Suppressor macrophage (primary cell): ENCODE data around the gene SCFD2.

Experiments
- DNase-seq, 4 experiments: peaks; one replicate each; pipeline ENCODE4 v3.0.0-alpha.2; 2020 to 2022

SCFD2 gene

DNA sequence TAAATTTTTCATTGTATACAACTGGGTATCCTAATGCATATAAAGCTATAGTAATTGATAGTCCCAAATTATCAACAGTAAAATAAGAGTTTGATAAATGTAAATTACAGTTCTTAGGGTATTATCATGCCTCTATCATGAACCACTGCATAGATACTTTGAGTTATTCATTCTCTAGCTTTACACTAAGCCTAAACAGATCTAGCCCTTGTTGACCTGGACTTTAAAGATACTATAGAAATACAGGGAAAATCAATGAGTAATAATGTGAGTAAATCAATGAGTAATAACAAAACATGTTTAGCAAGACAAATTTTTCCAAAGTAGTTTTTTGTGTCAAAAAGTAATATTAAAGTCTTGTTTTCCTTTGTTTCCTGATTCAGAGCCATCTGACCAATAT lies 228.4 kb downstream of the SCFD2 start:
- no peak for DNase-seq

DNA sequence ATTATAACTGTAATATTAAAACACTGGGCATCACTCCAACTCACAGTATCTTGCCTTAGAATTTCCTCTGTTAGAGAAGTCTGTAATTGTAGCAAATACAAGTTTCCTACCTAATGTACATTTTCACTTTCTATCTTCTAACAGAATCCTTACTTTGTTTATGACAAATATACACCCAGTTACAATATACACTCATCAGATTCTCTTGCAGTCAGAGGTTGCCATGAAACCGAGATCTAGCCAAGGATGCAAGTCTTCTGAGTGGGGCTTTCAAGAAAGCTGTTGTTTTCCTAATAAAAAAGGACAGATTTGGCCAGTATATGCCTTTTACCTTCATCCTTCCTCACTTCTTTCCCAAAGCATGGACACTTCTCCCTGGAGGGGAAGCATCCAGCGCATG lies 228.9 kb downstream of the SCFD2 start:
- no peak for DNase-seq

DNA sequence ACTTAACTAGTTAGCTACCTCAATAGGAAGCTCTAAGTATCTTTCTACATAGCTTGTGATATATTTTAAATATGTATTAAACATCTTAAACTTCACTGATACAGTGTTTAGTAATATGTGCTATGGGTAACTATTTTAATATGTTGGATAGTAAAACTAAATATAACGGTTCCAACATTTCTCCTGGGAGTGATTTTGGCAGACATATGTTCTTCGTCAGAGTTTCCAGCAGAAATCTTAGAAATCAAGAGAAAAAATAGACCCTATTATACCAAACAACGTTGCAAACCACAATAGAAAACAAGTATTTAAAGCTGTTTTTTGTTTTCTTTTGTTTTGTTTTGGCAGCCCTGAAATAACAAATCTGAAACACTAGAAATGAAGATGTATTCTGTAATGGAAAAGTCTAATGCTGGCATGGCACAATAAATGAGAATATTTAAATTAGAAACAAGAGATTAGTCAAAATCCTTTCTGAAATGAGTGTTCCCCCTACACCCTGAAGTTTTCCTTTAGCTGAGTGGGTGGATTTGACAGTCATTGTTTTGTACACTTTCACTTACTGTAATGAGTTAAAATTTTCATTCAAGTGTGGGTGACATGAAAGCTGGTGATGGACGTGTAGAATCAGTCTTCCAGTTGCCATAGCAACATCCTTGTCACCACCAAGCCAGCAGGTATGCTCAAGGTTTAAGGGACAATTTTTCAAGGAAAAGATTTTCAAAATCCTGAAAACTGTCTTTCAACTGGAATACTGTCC lies 233.5 kb downstream of the SCFD2 start:
- DNase-seq, result no peak

DNA sequence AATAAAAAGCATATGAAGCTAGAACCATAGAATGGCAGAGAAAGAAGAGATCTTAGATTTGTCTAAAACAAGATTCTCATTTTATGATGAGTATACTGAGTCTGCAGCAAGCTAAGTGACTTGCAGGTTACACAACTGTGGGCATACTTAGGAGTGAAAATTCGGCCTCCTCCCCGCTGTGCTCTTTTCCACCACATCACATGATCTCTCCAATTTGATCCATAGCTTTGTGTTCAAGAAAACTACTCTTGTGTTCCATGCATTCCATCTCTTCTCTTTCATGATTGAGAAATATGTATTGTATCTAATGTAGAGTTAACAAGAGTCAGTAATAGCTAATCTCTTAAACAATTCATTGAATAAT lies 234.3 kb downstream of the SCFD2 start:
- no peak for DNase-seq

DNA sequence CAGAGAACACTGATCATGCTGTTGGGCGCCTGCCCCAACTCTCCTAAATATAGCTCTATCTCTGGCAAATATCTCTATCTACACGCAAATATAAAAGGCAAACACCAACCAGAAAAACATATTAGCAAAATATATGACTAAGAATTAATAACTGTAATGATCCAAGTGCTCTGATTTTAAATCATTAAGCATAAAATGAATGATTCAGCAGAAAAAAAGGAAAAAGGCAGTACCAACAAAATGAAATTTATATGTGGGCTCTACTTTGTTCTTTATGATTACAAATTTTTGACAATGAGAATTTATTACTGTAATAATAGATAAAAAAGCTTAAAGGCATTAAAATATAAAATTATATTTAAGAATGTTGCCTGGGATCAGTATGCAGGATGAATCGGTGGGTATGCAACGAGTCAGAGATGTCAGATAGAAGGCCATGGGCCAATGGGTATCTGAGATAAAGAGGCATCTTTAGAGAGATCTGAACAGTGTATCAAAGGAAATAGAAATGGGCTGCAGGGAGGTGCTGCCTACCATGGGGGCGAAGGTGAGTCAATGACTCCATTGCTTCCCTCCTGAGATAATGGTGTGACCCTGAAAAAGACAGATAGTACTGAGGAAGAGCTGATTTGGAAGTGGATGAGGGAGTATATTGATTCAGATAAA lies 234.8 kb downstream of the SCFD2 start:
- DNase-seq, result no peak

DNA sequence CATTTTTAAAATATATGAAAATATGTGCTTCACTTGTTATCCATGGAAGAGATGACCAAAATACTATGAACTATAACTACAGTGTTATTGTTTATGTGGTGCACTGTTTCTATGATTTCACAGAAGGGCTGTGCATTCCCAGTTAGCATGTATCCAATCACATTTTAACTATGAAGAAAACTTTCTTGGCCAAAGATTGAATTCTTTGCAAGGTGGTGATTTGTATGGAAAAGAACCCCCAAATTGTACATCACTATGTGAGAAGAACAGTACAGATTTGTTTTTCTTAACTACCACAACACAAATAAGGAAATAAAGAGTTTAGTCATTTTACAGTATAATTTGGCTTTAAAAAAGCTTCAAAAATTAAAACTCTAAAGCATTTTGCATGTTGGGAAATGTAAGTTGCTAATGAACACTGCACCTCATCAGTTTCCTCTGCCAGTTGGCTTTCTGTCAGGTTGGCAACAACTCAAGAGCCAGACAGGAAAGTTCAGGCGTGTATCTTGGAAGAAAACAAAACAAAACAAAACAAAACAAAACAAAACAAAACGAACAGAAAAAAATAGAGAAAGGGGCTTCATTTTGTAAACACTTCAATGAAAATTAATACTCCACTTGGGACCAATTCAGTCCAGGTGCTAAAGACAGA lies 237.0 kb downstream of the SCFD2 start:
- DNase-seq, result no peak

DNA sequence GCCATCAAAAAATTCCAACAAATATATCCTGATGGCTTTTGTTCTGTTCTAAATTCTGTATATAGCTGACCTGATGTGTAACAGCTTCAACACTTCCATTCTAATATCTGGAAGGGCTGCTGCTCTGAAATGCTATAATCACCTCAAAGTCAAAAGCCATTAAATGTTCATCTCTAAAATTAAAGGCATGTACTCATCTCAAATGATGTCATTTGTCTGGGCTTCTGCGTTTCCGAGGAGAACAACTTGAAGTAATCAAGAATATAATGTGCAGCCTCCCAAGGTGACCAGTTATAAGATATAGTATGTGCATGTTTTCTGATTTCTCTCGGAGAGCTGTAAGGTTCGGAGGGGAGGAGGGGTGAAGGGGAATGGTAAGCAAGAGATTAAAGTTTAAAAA lies 237.6 kb downstream of the SCFD2 start:
- DNase-seq, result no peak

DNA sequence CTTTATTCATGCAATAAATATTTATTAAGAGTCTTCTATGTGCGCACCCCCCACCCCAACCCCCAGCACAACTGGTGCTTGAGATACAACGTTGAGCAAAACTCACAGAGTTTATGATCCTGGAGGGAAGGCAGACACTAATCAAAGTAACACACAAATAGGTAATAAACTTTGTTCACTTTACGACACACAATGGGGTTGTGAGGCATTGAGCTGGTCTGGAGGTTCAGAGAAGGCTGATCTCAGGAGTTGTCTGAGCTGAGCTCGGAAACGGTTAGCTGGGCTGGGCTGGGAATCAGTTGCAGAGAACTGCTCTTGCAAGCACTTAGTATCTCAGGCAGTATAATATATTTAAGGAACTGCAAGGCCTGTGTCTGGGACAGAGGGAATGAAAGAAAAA lies 238.5 kb downstream of the SCFD2 start:
- no peak for DNase-seq

DNA sequence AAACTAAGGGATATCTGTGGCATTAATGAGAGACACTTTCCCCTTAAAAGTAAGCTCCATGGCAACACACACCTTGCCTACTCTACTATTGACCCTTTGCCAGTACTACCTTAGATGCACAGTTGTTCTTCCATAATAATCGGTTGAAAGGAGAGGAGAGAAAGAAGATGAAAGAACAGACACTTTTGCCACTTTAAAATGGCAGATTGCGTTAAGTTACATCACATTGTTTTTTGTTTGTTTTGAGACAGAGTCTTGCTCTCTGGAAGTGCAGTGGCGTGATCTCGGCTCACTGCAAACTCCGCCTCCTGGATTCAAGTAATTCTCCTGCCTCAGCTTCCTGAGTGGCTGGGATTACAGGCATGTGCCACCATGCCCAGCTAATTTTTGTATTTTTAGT lies 239.8 kb downstream of the SCFD2 start:
- DNase-seq, result no peak

DNA sequence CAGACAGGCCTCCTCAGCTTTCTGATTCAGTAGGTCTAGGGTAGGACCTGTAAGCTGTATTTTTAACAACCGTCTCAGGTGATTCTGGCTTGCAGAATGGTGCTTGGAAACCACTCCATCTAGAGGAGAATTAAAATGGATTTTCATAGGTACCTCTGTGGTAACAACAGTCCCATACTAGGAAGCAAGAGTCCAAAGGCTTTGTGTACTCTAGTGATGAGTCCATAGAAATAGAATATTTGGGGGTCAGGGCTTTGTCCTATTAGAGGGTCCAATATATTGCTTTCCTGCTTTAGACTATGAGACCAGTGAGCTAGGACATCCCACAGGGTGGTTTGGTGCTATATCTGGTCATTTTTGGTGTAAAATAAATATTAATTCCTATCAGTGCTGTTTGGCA lies 242.0 kb downstream of the SCFD2 start:
- DNase-seq, result no peak

DNA sequence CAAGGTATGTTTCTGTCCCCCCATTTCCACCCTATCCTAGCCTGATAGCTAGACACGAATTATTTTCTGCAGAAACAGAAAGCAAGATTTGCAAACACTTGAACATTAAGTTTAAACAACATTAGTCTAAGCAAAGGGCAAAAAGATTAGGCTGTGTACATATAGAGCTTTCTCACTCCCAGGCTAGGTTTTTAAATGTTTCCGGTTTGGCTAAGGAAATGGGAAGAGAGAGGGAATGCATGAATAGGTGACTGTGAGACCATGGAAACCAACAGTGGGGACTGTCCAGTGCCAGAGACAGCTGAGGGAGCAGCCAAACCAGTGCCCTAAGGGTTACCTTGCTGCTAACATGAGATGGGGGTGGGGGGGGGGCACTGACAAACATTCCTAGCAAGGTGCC lies 242.7 kb downstream of the SCFD2 start:
- DNase-seq, result no peak

DNA sequence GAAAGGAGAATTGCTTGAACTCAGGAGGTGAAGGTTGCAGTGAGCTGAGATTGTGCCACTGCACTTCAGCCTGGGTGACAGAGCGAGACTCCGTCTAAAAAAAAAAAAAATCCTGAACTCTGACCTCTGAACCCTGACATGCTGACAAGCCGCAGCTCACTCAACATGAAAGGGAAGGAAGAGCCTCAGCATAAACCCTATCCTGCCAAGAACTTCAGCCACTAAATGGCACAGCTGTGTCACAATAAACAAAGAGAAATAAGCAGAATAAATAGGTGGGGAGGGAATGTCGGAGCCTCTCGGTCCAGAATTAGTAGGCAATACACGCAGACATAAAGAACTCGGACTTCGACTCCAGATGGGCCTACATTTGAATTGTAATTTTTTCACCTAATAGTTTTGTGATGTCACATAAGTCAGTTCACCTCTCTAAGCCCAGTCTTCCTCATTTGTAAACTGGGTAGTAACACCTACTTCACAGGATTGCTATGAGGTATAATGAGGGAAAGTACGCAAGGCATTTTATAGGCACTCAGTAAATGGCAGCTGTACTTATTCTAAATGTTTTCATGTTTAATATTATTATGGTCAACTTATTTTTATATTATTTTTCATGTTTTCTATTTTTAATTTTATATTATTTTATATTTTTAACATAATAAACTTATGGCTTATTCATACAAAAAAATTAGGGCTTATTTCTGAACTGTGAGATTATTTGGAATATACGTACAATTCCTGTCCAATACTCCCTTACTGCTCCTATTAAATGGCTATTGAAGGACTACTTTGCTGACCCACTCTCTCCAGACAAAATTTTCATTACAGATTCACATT lies 243.4 kb downstream of the SCFD2 start:
- DNase-seq, result no peak

DNA sequence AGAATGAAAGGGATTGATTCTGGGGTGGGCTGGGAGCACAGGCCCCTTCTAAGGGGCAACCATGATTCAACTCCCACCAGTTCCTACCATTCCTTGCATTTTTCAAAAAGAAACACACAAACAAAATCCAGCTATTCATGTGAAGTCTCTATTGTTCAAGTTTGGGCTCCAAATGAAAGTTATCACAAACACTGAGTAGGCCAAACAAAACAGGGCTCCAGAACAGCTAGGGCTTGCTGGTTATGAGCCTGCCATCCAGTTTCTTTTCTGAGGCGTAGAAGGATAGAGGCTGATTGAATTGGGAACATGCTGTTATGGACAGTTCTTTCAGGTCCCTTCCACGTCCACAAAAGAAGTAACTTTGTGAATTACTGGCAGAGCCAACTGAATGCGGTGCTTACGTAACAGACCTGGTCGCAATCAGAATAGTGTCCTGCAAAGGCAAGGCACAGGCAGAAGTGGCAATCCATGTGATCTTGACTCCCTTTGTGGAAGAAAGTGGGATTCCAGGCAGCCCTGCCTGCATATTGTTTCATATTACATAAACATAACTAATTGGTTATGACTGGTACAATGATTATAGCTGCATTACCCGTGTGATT lies 244.5 kb downstream of the SCFD2 start:
- peak in 1 of 4 experiments; percentile 2 for DNase-seq

DNA sequence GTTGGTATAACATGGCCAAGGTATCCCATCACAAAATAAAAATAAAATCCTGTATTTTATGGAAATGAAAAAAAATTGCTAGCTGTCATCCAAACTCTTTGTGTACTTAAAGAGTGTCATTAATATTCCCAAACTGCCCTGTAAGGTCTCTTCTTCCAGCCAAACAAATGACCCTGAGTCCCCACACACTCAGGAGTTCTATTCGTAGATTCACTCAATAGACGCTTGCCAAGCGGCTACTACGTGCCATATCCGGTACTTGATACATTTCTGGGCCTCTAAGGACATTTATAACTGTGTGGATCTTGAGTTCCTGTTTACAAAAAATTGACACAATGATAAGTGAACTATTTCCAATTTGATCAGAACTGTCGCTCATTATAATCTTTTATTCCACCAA lies 245.1 kb downstream of the SCFD2 start:
- DNase-seq, result no peak

DNA sequence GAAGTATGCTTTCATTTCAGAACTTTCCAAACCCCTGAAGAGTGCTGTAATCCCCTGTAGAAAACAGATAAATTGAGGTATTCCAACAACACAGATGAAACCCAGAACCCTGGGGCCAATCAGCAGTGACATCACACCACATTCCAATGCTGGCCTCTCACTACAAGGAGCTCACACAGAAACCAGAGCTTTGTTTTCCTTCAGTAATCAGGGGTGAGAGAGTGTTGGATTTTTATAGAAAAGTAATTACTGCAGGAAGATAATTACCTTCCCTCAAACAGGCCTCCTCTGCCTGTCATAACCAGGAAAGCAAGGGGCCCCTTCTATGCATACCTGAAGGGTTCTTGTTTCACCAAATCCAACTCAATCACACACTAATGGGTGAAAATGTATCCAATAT lies 246.2 kb downstream of the SCFD2 start:
- no peak for DNase-seq

DNA sequence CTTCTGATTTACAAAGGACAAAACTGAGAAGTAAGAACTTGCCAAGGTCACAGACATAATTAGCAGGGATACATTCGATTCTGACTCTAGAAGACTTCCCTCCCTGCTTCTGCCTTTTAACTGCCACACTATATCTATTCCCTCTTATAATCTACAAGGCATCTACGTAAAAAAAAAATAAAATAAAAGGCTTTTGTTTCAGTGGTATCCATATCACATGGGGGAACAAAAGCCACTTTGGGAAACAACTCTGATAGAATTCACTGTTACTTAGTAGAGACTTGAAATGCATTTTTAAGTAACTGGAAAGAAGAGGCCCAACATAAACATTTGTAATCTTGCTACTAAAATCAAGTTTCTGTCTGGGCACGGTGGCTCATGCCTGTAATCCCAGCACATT lies 247.2 kb downstream of the SCFD2 start:
- no peak for DNase-seq

DNA sequence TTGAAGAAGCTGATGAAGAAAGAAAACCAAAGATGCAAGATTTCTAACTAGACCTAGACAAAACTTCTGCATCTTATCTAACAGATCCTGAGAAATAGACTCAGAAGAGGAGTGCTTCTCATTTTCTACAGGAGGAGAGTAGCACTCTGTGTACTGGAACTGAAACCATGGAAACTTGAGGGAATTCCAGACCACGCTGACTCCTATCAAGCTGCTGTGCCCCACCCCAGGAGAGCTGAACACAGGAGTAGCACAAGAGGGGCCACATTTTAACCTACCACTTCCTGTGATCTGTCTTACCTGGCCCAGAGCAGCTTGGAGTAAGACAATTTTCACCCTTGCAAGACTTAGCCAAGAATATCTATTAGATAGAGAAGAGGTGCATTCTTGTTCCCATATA lies 248.9 kb downstream of the SCFD2 start:
- no peak for DNase-seq

DNA sequence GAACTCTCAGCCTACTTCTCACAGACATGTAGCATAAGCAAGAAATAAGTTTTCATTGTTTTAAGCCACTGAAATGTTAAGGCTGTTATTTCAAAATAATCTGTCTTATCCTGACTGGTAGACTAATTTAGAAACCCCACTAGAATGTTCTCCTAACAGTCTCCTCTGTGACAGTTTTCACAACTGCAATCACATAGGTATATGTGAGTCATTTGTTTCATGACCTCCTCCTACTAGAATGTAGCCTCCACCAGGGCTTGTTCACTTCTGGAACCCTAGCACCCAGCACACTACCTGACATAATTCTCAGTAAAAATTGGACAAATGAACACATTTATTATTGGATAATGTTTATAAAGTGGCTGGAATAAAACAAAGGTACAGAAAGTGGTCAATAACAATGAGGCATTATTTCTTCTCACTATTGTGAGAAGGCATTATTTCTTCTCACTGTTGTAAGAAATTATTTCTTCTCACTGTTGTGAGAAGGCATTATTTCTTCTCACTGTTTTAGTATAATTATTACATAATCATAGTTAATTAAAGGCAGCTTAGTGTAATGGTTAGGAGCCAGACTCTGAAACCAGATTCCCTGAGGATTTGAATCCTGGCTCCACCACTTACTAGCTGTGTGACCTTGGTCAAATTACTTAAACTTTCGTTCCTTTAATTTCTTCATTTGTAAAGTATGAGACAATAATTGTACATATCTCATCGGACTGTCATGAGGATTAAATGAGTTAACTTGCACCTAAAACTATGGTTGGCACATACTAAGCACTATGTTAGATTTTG lies 252.2 kb downstream of the SCFD2 start:
- no peak for DNase-seq

DNA sequence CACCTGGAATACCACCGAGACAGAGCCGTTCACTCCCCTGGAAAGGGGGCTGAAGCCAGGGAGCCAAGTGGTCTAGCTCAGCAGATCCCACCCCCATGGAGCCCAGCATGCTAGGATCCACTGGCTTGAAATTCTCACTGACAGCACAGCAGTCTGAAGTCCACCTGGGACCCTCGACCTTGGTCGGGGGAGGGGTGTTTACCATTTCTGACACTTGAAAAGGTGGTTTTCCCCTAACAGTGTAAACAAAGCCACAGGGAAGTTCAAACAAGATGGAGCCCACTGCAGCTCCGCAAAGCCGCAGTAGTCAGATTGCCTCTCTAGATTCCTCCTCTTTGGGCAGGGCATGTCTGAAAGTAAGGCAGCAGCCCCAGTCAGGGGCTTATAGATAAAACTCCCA lies 260.5 kb downstream of the SCFD2 start:
- DNase-seq, result no peak

DNA sequence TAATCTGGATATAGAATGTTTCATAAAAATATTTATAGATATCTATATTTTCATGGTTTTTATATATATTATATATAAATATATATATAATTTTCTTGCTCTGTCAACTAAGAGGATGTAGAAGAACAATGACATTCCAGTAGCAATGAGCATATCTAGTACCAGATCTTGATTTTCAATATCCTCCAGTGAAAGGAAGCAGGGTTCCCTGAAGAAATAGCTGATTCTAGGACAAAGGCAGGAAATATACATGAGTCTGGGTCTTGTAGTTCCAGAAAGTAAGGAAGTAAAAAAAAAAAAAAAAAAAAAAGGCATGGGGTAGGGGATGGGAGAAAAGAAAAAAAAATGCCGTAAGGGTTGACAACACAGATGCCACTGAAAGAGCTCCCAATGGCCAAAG lies 262.4 kb downstream of the SCFD2 start:
- no peak for DNase-seq

DNA sequence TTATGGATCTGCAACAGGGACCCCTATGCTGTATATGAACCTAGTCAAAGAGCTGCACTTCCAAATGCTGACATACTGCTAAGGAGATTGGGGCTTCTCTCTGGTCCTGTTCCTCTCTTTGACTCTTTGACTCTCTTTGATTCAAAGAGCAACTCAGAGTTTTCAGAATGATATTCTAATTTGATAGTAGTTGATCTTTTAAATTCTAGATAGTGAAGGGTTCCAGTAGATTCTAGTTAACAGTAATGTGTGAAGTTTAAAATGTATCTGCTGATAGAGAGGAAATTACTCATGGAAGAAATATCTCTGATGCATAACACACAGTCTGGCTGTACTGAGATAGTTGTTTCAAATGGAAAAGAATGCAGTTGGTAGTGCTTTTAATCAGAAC lies 264.7 kb downstream of the SCFD2 start:
- DNase-seq, result no peak
